ENCODE results near the gene OR7G2. TPM values are rescaled to one million over a fixed set of nuclear protein-coding genes. Genes with fewer than 3 reads are reported as not detected.
"Not testable (repeated sequence)": the region's sequence is repeated elsewhere in the genome, so short reads cannot be mapped to it uniquely, and the experiment has no call there.

Gene OR7G2
- total and polyA plus RNA-seq, 8 donors = 0.06 to 0.13 (median 0.08) TPM; not detected in 4

DNA sequence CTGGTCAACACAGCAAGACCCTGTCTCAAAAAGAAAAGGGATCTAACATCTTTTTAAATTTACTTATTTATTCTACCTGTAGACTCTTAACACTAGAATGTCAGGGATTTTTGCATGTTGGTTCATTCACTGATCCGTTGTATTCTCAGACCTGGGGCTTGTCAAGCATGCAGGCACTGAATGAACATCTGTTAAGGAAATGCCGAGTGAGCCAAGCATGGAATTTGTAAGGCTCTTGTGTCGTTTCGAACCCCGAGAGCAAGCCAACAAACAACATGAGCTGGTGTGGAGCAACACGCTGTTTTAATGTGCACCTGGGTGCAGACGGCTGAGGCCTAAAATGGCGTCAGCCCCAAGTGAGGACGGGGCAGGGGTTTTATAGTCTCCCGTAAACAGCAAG, 30.4 kb downstream of the OR7G2 start:
- Histone ChIP-seq H3K27me3 (no peaks in the 10 kb centered on the region), H3K36me3 (no peaks in the 10 kb centered on the region), H3K4me1 (no peaks in the 10 kb centered on the region), H3K27ac (no peak overlapping the region), H3K9me3 (no peaks in the 10 kb centered on the region), H3K4me3 (no peak overlapping the region)
- no peak for TF ChIP-seq CTCF (IDR thresholded peaks at IDR 0.05)
- ATAC-seq = no peak
- intact Hi-C loops (cut with DNase I) = loop anchor here in 1 of 2 donors (5.0 kb wide), 1 partner anchor 420 kb away; no protein-coding TSS in a partner anchor
- no peak for DNase-seq

DNA sequence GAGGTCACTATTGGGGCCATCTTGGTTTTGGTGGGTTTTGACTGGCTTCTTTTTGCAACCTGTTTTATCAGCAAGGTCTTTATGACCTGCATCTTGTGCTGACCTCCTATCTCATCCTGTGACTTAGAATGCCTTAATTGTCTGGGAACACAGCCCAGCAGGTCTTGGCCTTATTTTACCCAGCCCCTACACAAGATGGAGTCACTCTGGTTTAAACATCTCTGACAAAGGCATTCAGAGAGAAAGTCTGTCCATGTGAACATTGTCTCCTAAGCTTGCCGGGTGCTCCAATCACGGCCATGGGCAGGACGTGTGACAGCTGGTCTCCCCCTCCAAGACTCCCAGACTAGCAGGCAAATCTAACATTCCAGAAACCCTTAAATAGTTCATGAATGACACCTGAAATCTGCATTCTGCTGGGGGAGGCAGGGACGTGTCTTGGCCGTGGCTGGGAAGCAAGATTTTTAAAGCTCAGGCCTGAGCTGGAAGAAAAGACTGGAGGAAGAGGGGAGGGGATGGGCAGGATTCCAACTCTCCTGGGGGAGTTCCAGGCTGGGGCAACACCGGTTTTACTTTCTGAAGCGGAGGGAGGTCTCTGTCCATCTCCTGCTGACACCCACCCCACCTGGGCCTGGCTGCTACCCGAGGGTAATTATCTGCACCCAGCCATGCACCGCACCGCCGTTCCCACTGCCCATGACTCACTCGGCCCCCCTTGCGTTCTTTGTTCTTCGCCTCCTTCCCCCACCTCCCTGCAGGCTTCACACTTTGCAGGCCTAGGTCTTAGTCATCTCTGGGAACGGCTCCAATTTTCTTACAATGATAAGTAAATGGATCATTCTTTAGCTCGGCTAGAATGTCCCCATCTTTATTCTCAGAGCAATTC, 32.0 kb downstream of the OR7G2 start:
- peak; percentile 31 to 78 (median 71) for DNase-seq
- no peaks in the 10 kb centered on the region for H3K4me1 ChIP-seq
- H3K27ac ChIP-seq = no peak overlapping the region
- peak; percentile 93 for ATAC-seq
- no peak for TF ChIP-seq CTCF (IDR thresholded peaks at IDR 0.05)
- H3K9me3 ChIP-seq = no peaks in the 10 kb centered on the region
- intact Hi-C loops (cut with DNase I) = loop anchor here in 1 of 2 donors (5.0 kb wide), 1 partner anchor 418 kb away; no protein-coding TSS in a partner anchor
- H3K36me3 ChIP-seq = no peaks in the 10 kb centered on the region
- no peak overlapping the region for H3K4me3 ChIP-seq
- H3K27me3 ChIP-seq = no peaks in the 10 kb centered on the region

DNA sequence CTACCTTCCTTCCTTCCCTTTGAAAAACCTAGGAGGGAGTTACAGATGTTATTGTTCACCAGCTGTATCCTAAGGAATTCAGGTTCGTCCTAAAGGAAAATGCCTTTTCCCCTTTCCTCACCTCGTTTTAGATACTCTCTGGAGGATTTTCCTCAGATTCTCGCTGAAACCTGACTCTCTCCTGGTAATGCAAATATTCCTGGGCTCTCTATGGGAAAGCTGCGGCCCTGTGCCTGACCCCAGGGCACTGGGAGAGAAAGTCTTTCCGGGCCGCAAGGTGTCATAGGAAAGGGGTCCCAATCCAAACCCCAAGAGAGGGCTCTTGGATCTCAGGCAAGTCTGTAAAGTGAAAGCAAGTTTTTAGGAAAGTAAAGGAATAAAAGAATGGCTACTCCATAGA, 33.5 kb downstream of the OR7G2 start:
- H3K27ac ChIP-seq = no peak overlapping the region
- intact Hi-C loops (cut with DNase I) = no loop called here
- H3K36me3 ChIP-seq = no peaks in the 10 kb centered on the region
- H3K4me3 ChIP-seq = no peak overlapping the region
- no peak for DNase-seq
- TF ChIP-seq CTCF (IDR thresholded peaks at IDR 0.05) = no peak
- no peaks in the 10 kb centered on the region for H3K27me3 ChIP-seq
- no peaks in the 10 kb centered on the region for H3K4me1 ChIP-seq
- ATAC-seq = no peak
- H3K9me3 ChIP-seq = no peaks in the 10 kb centered on the region

GRCh38 chr19:9071720-9072119, 35.6 kb downstream of the OR7G2 start:
- intact Hi-C loops (cut with DNase I); H3K27me3 ChIP-seq; DNase-seq; H3K9me3 ChIP-seq; H3K36me3 ChIP-seq; H3K4me3 ChIP-seq; H3K27ac ChIP-seq; H3K4me1 ChIP-seq; ATAC-seq: not testable (repeated sequence)

GRCh38 chr19:9070066-9070465, 37.2 kb downstream of the OR7G2 start:
- H3K4me1 ChIP-seq = no peaks in the 10 kb centered on the region
- H3K4me3 ChIP-seq = no peak overlapping the region
- H3K27ac ChIP-seq = no peak overlapping the region
- intact Hi-C loops (cut with DNase I) = no loop called here
- no peak for TF ChIP-seq CTCF (IDR thresholded peaks at IDR 0.05)
- no peaks in the 10 kb centered on the region for H3K36me3 ChIP-seq
- DNase-seq = no peak
- ATAC-seq = no peak
- H3K9me3 ChIP-seq = no peaks in the 10 kb centered on the region
- H3K27me3 ChIP-seq = no peaks in the 10 kb centered on the region
